WTC11 (cell line): ENCODE data around the gene PRRC2B.

Experiments used
- ATF2 ChIP-seq: sonication (generic); formaldehyde crosslinking; IDR thresholded peaks from 2 replicates; pipeline ENCODE4 v1.8.1; 2022; ENCODE audit warnings: low read depth, missing genetic modification reagents, borderline replicate concordance
- CBFB ChIP-seq: sonication (generic); formaldehyde crosslinking; IDR thresholded peaks from 2 replicates; pipeline ENCODE4 v1.8.1; 2022; ENCODE audit warnings: mild to moderate bottlenecking, low read depth, missing genetic modification reagents
- CTCF ChIP-seq: fragments of 200-600 bp; IDR thresholded peaks from 2 replicates; pipeline ENCODE4 v1.8.0; 2022; ENCODE audit warnings: antibody characterized with exemption
- MAX ChIP-seq: sonication (generic); formaldehyde crosslinking; IDR thresholded peaks from 2 replicates; pipeline ENCODE4 v1.8.0; 2022; ENCODE audit warnings: mild to moderate bottlenecking, missing genetic modification reagents
- MXD4 ChIP-seq: fragments of 250-450 bp; sonication (Bioruptor Pico); IDR thresholded peaks from 2 replicates; pipeline ENCODE4 v1.8.0; 2021; ENCODE audit warnings: mild to moderate bottlenecking, moderate library complexity, borderline replicate concordance
- TEAD1 ChIP-seq: sonication (generic); formaldehyde crosslinking; IDR thresholded peaks from 2 replicates; pipeline ENCODE4 v1.8.0; 2022; ENCODE audit warnings: mild to moderate bottlenecking, missing genetic modification reagents
- USF2 ChIP-seq: sonication (generic); formaldehyde crosslinking; IDR thresholded peaks from 2 replicates; pipeline ENCODE4 v1.8.1; 2023; ENCODE audit warnings: mild to moderate bottlenecking, missing genetic modification reagents, moderate library complexity

GRCh38 chr9:131385296-131385695, 8.6 kb upstream of the PRRC2B start:
- no peak for TF ChIP-seq MXD4 (CRISPR knock-in tag)
- TF ChIP-seq CBFB (CRISPR knock-in tag): no peak
- no peak for TF ChIP-seq MAX (CRISPR knock-in tag)
- no peak for TF ChIP-seq CTCF
- no peak for TF ChIP-seq USF2 (CRISPR knock-in tag)
- no peak for TF ChIP-seq ATF2 (CRISPR knock-in tag)
- TF ChIP-seq TEAD1: no peak
